Heart right ventricle (tissue), 16 donors: ENCODE results near the gene TRNAU1AP. TPM values are rescaled to one million over a fixed set of nuclear protein-coding genes. Genes with fewer than 3 reads are reported as not detected.
A peak's percentile ranks its signal among the peaks of the same experiment; 100 is the strongest.

Experiments used
- ATAC-seq, 8 donors: fragments of 200-7000 bp; cut with Tn5 transposase; one replicate each; pipeline ENCODE4 v1.9.1; 2020; ENCODE audit warnings: mild to moderate bottlenecking in 8 of 8, moderate library complexity in 8 of 8, moderate number of reproducible peaks in 1 of 8
- DNase-seq, 2 donors: peaks; one replicate each; pipeline ENCODE4 v3.0.0-alpha.2; 2020
- H3K27ac ChIP-seq, 10 donors: fragments of 200-600 bp; sonication (generic) in 2 of 10; one replicate each; pipeline versions ENCODE4 v1.5.0 to v1.8.0; 2020 to 2022; ENCODE audit warnings: mild to moderate bottlenecking in 3 of 10
- H3K27me3 ChIP-seq, 7 donors: fragments of 200-600 bp; one replicate each; pipeline ENCODE4 v1.8.0; 2021 to 2022; ENCODE audit warnings: mild to moderate bottlenecking in 2 of 7
- H3K36me3 ChIP-seq, 9 donors: fragments of 200-600 bp; sonication (generic) in 1 of 9; one replicate each; pipeline versions ENCODE4 v1.5.0 to v1.8.0; 2020 to 2022; ENCODE audit warnings: mild to moderate bottlenecking in 2 of 9
- H3K4me1 ChIP-seq, 9 donors: fragments of 200-600 bp; sonication (generic) in 1 of 9; one replicate each; pipeline versions ENCODE4 v1.5.0 to v1.8.0; 2020 to 2022; ENCODE audit warnings: mild to moderate bottlenecking in 4 of 9
- H3K4me3 ChIP-seq, 10 donors: fragments of 200-600 bp; sonication (generic) in 2 of 10; one replicate each; pipeline versions ENCODE4 v1.5.0 to v1.8.0; 2020 to 2022; ENCODE audit warnings: mild to moderate bottlenecking in 7 of 10, moderate library complexity in 2 of 10
- H3K9me3 ChIP-seq, 11 donors: fragments of 200-600 bp in 10 of 11; sonication (generic) in 2 of 11; one replicate each; pipeline versions ENCODE4 v1.5.0 to v1.8.0; 2013 to 2022; ENCODE audit warnings: mild to moderate bottlenecking in 2 of 11, control low read depth in 1 of 11, moderate library complexity in 1 of 11
- CTCF ChIP-seq, 9 donors: fragments of 200-600 bp; sonication (generic) in 2 of 9; IDR thresholded peaks; one replicate each; pipeline versions ENCODE4 v1.5.0 to v1.8.0; 2021 to 2022; ENCODE audit warnings: antibody characterized with exemption in 9 of 9, mild to moderate bottlenecking in 5 of 9, moderate library complexity in 1 of 9
- WGBS, 2 donors: extraction: QIAGEN DNeasy Blood & Tissue Kit; methylation state at CpG; one replicate each; pipeline ENCODE4 v1.1.7; 2013; ENCODE audit warnings: inconsistent platforms in 1 of 2; 5-methylcytosine and 5-hydroxymethylcytosine counted together
- intact Hi-C, 10 donors: fragments of 100-400 bp; cut with DNase I; formaldehyde crosslinking; loops; one replicate each; pipeline versions ENCODE4 v1.11.1 to v1.14.2; 2022
- polyA plus RNA-seq, 2 donors: library from polyadenylated mRNA; stranded (reverse); fragments of 200-250 nt; gene quantifications; one replicate each; pipeline ENCODE4 v1.2.3, GENCODE V29; 2013
- total RNA-seq, 10 donors: library from RNA; stranded (reverse); fragmentation: NEBNext Ultra II Directional in 3 of 10; extraction: Animal tissue kit (Norgen Biotek cat#: 25700) in 3 of 10; gene quantifications; one replicate each; pipeline versions ENCODE4 v1.2.1 to v1.2.4, GENCODE V29; 2021 to 2023
- donor health status: Arrhythmogenic right ventricular cardiomyopathy.
- donor health status: ischemic (EF 13 %, LVEDD 7.1; RV severe dilation, severe dysfunction).
- donor health status: healthy with polysubstance abuse.
- donor health status: DM: no; HTN: yes; CAD: no.
- donor health status: DM: no; HTN: no; CAD: no.
- donor health status: ischemic (EF 25% LVEDD 6.9; RV normal size, moderate dysfunction).
- donor health status: ischemic (EF 25% LVEDD 5.7; RV mildly dilated, moderate dysfunction).
- donor health status: healthy.
- donor health status: DM: yes; HTN: yes; CAD: no.
- donor health status: Ischemic cardiomyopathy.
- donor health status: ischemic (EF 35%, LVEDD 5.7; RV mildly dilated, moderate dysfunction).
- donor health status: nonischemic (EF 11% LVEDD 7.7; RV severe dilation, severe dysfunction).
- donor health status: DM: yes; HTN: yes; CAD: no.
- donor health status: PGD.
- donor health status: ischemic (EF 29% LVEDD 5.4; RV normal size, mild dysfunction).
- donor health status: nonischemic (EF 23%, LVEDD 6.1; RV moderate dilation, normal function).

TRNAU1AP gene
- total and polyA plus RNA-seq, 12 donors, result 13.1 to 21.4 (median 16.5) TPM

- H3K4me1 ChIP-seq, result peaks cover 9 to 56% (median 46%) of the 10 kb centered on the region in 9 donors
- intact Hi-C loops, result loop anchor here in 4 of 10 donors (2.0 to 5.0 kb wide), 4 partner anchors 45 to 260 kb away; partner anchors contain the start of gene TRNAU1AP (in 2 of the 4)
These were observed 46.0 kb upstream of the TRNAU1AP start for GRCh38 chr1:28506907-28507246.

GRCh38 chr1:28507247-28507645 is 45.6 kb upstream of the TRNAU1AP start:
- no peak for DNase-seq
- TF ChIP-seq CTCF (IDR thresholded peaks at IDR 0.05), result no peak
- Histone ChIP-seq H3K27me3 (no peaks in the 10 kb centered on the region), H3K9me3 (no peaks in the 10 kb centered on the region), H3K27ac (peak overlapping the region in 8 of 10 donors; percentile 78 to 95 (median 88)), H3K36me3 (peaks cover 0 to 57% (median 35%) of the 10 kb centered on the region in 9 donors), H3K4me3 (peak overlapping the region; percentile 54 to 90 (median 78)), H3K4me1 (peaks cover 9 to 60% (median 46%) of the 10 kb centered on the region in 9 donors)
- WGBS, 2 donors, result 8% methylated on average over 11 of the region's 11 CpGs
- intact Hi-C loops, result loop anchor here in 4 of 10 donors (2.0 to 5.0 kb wide), 4 partner anchors 45 to 260 kb away; partner anchors contain the start of gene TRNAU1AP (in 2 of the 4)
- no peak for ATAC-seq

More at GRCh38 chr1:28506907-28507246, 46.0 kb upstream of the TRNAU1AP start:
- ATAC-seq (no peak), DNase-seq (no peak)
- H3K27ac ChIP-seq, result peak overlapping the region in 8 of 10 donors; percentile 78 to 95 (median 88)
- peak overlapping the region; percentile 54 to 90 (median 78) for H3K4me3 ChIP-seq
- H3K27me3 ChIP-seq, result no peaks in the 10 kb centered on the region
- WGBS, 2 donors, result 3 to 6% methylated on average over 14 of the region's 14 CpGs
- no peak for TF ChIP-seq CTCF (IDR thresholded peaks at IDR 0.05)
- H3K36me3 ChIP-seq, result peaks cover 0 to 53% (median 35%) of the 10 kb centered on the region in 9 donors
- no peaks in the 10 kb centered on the region for H3K9me3 ChIP-seq

- no peaks in the 10 kb centered on the region for H3K27me3 ChIP-seq
- peaks cover 9 to 65% (median 46%) of the 10 kb centered on the region in 9 donors for H3K4me1 ChIP-seq
- ATAC-seq, result no peak
- no peak for TF ChIP-seq CTCF (IDR thresholded peaks at IDR 0.05)
- intact Hi-C loops, result loop anchor here in 4 of 10 donors (2.0 to 5.0 kb wide), 4 partner anchors 44 to 261 kb away; partner anchors contain the start of gene TRNAU1AP (in 2 of the 4)
- H3K36me3 ChIP-seq, result peaks cover 0 to 63% (median 40%) of the 10 kb centered on the region in 9 donors
- H3K4me3 ChIP-seq, result peak overlapping the region in 8 of 10 donors; percentile 65 to 90 (median 78)
- WGBS, 2 donors, result 48 to 50% methylated on average over 10 of the region's 10 CpGs
- H3K27ac ChIP-seq, result peak overlapping the region in 6 of 10 donors; percentile 86 to 95 (median 88)
- H3K9me3 ChIP-seq, result no peaks in the 10 kb centered on the region
- DNase-seq, result no peak
These were observed 45.0 kb upstream of the TRNAU1AP start for GRCh38 chr1:28507646-28508434.

- Histone ChIP-seq H3K9me3 (no peaks in the 10 kb centered on the region), H3K4me1 (peaks cover 9 to 70% (median 46%) of the 10 kb centered on the region in 9 donors), H3K36me3 (peaks cover 0 to 69% (median 45%) of the 10 kb centered on the region in 9 donors), H3K4me3 (peak overlapping the region in 6 of 10 donors; percentile 65 to 89 (median 76)), H3K27ac (peak overlapping the region in 3 of 10 donors; percentile 16 to 92 (median 88)), H3K27me3 (no peaks in the 10 kb centered on the region)
- intact Hi-C loops, result loop anchor here in 3 of 10 donors (5.0 kb wide), 3 partner anchors 44 to 261 kb away; partner anchors contain the start of gene TRNAU1AP (in 1 of the 3)
- ATAC-seq (no peak), DNase-seq (no peak)
- no peak for TF ChIP-seq CTCF (IDR thresholded peaks at IDR 0.05)
- 33 to 41% methylated on average over 5 of the region's 5 CpGs for WGBS, 2 donors
These were observed 44.5 kb upstream of the TRNAU1AP start for GRCh38 chr1:28508435-28508754.
